Stomach (tissue), 4 donors: Measurements from ENCODE around the gene GSAP.

ENCODE experiments used
- EP300 ChIP-seq: sonication (generic); formaldehyde crosslinking; IDR thresholded peaks from one replicate; pipeline ENCODE4 v1.6.1; 2017; ENCODE audit warnings: antibody characterized with exemption
- POLR2A ChIP-seq, 4 donors: fragments of 450-650 bp; IDR thresholded peaks; one replicate each; pipeline ENCODE4 v1.6.1; 2016; ENCODE audit warnings: antibody characterized with exemption in 4 of 4, control low read depth in 2 of 4, mild to moderate bottlenecking in 1 of 4, moderate library complexity in 1 of 4

DNA sequence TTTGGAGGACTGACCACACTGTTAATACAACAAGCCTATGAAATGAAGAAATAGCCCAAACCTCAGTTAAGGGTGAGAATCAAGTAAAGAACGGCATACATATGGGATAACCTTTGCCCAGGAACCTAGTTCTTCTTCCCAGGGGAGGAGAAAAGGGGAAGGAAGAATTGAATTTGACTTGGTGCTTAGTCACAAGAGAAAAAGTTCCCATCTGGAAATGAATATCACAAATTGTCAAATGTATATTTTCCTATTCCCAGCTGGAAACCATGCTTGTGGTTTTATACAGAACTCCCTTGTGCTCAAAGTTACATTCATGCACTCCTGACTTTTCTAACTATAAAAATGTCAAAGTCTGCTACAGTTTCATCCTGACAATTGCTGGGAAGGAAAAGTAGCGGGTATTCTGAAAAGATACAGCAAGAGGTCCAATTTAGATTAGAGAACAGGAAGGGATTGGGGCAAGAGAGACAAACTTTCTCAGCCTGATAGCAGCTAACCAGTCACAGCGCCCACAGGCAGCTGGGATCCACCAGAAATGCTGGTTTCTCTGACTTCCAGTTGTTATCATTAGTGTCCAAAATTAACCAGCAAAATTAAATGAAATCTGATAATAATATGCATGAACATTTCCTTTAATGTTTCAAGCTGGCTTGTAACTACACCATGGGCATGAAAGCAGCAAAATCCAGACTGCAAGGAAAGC is 18.6 kb upstream of the GSAP start:
- TF ChIP-seq EP300 (no peak), POLR2A (IDR thresholded peaks at IDR 0.05) (no peak)
